HepG2 (cell line): ENCODE data around the gene FBLL1. TPM values are rescaled to one million over a fixed set of nuclear protein-coding genes. Genes with fewer than 3 reads are reported as not detected.

Experiments used
- BCL6 ChIP-seq: IDR thresholded peaks from 2 replicates; pipeline ENCODE4 v1.6.1; 2016; ENCODE audit warnings: missing genetic modification reagents, missing compliant biosample characterization
- FLYWCH1 ChIP-seq: sonication (generic); formaldehyde crosslinking; IDR thresholded peaks from 2 replicates; pipeline ENCODE4 v1.8.1; 2023; ENCODE audit warnings: mild to moderate bottlenecking, missing genetic modification reagents
- HDAC1 ChIP-seq: sonication (generic); formaldehyde crosslinking; IDR thresholded peaks from 2 replicates; pipeline ENCODE4 v1.5.1; 2020; ENCODE audit warnings: mild to moderate bottlenecking, missing genetic modification reagents
- KMT2A ChIP-seq: sonication (generic); formaldehyde crosslinking; IDR thresholded peaks from 2 replicates; pipeline ENCODE4 v1.4.0; 2020; ENCODE audit warnings: missing genetic modification reagents
- NKX3-1 ChIP-seq: sonication (generic); formaldehyde crosslinking; IDR thresholded peaks from 2 replicates; pipeline ENCODE4 v1.5.0; 2020; ENCODE audit warnings: missing genetic modification reagents
- SALL1 ChIP-seq: sonication (generic); formaldehyde crosslinking; IDR thresholded peaks from 2 replicates; pipeline ENCODE4 v1.8.0; 2022; ENCODE audit warnings: mild to moderate bottlenecking, missing genetic modification reagents
- SIN3A ChIP-seq: IDR thresholded peaks from 2 replicates; pipeline ENCODE4 v1.6.1; 2011; ENCODE audit warnings: low read depth, mild to moderate bottlenecking, control low read depth, low read length, borderline replicate concordance
- ZC3H4 ChIP-seq: sonication (generic); formaldehyde crosslinking; IDR thresholded peaks from 2 replicates; pipeline ENCODE4 v1.4.0; 2020; ENCODE audit warnings: missing genetic modification reagents, borderline replicate concordance
- ZNF3 ChIP-seq: IDR thresholded peaks from 2 replicates; pipeline ENCODE4 v1.7.0; 2017; ENCODE audit warnings: inconsistent platforms
- ZNF501 ChIP-seq: sonication (generic); formaldehyde crosslinking; IDR thresholded peaks from 2 replicates; pipeline ENCODE4 v1.5.1; 2020; ENCODE audit warnings: mild to moderate bottlenecking, moderate library complexity, missing genetic modification reagents
- ZNF567 ChIP-seq: sonication (generic); formaldehyde crosslinking; IDR thresholded peaks from 2 replicates; pipeline ENCODE4 v1.8.1; 2023; ENCODE audit warnings: mild to moderate bottlenecking, missing genetic modification reagents, borderline replicate concordance
- ZNF766 ChIP-seq: sonication (generic); formaldehyde crosslinking; IDR thresholded peaks from 2 replicates; pipeline ENCODE4 v1.5.0; 2020; ENCODE audit warnings: missing genetic modification reagents, borderline replicate concordance
- ZSCAN20 ChIP-seq: sonication (generic); formaldehyde crosslinking; IDR thresholded peaks from 2 replicates; pipeline ENCODE4 v1.4.0; 2020; ENCODE audit warnings: missing genetic modification reagents, mild to moderate bottlenecking, borderline replicate concordance
- ZSCAN21 ChIP-seq: sonication (generic); formaldehyde crosslinking; IDR thresholded peaks from 2 replicates; pipeline ENCODE4 v1.8.0; 2022; ENCODE audit warnings: mild to moderate bottlenecking, missing genetic modification reagents, moderate library complexity, borderline replicate concordance
- polyA plus RNA-seq, 8 experiments: library from polyadenylated mRNA; depleted of rRNA in 3 of 8; stranded (reverse) in 7 of 8; unstranded in 1 of 8; fragments of >200 nt; fragmentation: Illumina TruSeq in 4 of 8; extraction: Trizol in 4 of 8; gene quantifications; 2 replicates each; pipeline versions ENCODE4 v1.2.1 to v1.2.3, GENCODE V29; 2011 to 2016; ENCODE audit warnings: low read depth in 4 of 8, missing spikeins in 1 of 8, mixed read lengths in 1 of 8; ENCODE audit not compliant: insufficient read depth in 1 of 8
- total RNA-seq, 5 experiments: library from RNA; depleted of rRNA; stranded (reverse); fragments of >200 nt; fragmentation: Illumina TruSeq; extraction: Trizol; gene quantifications; 2 replicates each; pipeline ENCODE4 v1.2.3, GENCODE V29; 2016; ENCODE audit warnings: low read depth in 1 of 5
- TF ChIP-seq, protein P1 (sequence below): IDR thresholded peaks from 2 replicates; pipeline ENCODE4 v1.6.1; 2016; ENCODE audit warnings: low read depth
- TF ChIP-seq, protein P2 (sequence below): IDR thresholded peaks from 2 replicates; pipeline ENCODE4 v1.6.1; 2016; ENCODE audit warnings: low read depth, control low read depth
- TF ChIP-seq, protein P3 (sequence below): sonication (generic); formaldehyde crosslinking; IDR thresholded peaks from 2 replicates; pipeline ENCODE4 v1.5.0; 2020; ENCODE audit warnings: missing genetic modification reagents
- TF ChIP-seq, protein P4 (sequence below): sonication (generic); formaldehyde crosslinking; IDR thresholded peaks from 2 replicates; pipeline ENCODE4 v1.4.0; 2020; ENCODE audit warnings: missing genetic modification reagents, mild to moderate bottlenecking, borderline replicate concordance
- TF ChIP-seq, protein P5 (sequence below): fragments of 450-650 bp; IDR thresholded peaks from 2 replicates; pipeline ENCODE4 v1.6.1; 2017
- TF ChIP-seq, protein P6 (sequence below): sonication (generic); formaldehyde crosslinking; conservative IDR thresholded peaks from 2 replicates; pipeline ENCODE4 v1.4.0; 2020; ENCODE audit warnings: missing genetic modification reagents
- TF ChIP-seq, protein P7 (sequence below): sonication (generic); formaldehyde crosslinking; conservative IDR thresholded peaks from 2 replicates; pipeline ENCODE4 v1.8.0; 2022; ENCODE audit warnings: low read depth, missing genetic modification reagents

The FBLL1 gene
- total and polyA plus RNA-seq, 2 of the 13 experiments (the other 11 are each of a cell fraction or from before 2014, with no cell fraction given): 0.17 to 0.18 TPM

DNA sequence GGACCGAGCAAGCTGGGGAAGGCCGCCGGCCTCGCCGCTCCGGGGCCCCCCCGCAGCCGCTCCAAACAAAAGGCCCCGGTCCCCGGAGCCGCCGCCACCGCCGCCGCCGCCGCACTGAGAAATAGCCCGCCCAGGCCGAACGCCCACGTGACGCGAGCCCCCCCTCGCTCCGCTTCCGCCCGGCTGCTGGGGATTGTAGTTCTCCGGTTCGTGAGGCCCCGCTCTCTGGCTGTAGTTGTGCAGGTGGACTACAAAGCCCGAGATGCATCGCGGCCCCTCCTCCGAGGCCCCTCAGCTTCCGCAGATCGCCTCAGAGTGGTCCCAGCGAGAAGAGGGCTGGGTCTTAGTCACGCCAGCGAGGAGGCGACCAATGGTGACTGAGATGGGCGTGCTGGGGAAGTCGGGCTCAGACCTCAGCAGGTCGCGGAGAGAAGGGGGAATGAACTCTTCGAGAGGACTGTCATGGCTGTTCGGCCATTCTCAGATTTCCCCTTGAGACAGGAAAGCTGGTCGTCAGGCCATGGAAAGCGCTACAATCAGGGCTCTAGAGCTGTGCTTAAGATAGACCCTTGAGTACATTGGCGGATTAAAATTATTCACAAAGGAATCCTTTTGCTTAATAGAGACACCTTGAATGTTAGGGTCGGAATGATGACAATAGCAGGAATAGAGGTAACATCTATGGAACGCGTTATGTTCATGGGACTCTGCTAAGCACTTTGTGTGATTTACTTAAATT is 50.6 kb downstream of the FBLL1 start (continued):
- TF ChIP-seq, protein P1, sequence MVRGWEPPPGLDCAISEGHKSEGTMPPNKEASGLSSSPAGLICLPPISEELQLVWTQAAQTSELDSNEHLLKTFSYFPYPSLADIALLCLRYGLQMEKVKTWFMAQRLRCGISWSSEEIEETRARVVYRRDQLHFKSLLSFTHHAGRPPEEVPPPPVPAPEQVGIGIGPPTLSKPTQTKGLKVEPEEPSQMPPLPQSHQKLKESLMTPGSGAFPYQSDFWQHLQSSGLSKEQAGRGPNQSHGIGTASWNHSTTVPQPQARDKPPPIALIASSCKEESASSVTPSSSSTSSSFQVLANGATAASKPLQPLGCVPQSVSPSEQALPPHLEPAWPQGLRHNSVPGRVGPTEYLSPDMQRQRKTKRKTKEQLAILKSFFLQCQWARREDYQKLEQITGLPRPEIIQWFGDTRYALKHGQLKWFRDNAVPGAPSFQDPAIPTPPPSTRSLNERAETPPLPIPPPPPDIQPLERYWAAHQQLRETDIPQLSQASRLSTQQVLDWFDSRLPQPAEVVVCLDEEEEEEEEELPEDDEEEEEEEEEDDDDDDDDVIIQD: peak; percentile 29; the same call in 1 of the 2 replicates
- TF ChIP-seq, protein P2, sequence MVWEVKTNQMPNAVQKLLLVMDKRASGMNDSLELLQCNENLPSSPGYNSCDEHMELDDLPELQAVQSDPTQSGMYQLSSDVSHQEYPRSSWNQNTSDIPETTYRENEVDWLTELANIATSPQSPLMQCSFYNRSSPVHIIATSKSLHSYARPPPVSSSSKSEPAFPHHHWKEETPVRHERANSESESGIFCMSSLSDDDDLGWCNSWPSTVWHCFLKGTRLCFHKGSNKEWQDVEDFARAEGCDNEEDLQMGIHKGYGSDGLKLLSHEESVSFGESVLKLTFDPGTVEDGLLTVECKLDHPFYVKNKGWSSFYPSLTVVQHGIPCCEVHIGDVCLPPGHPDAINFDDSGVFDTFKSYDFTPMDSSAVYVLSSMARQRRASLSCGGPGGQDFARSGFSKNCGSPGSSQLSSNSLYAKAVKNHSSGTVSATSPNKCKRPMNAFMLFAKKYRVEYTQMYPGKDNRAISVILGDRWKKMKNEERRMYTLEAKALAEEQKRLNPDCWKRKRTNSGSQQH (CRISPR knock-in tag): no peak
- TF ChIP-seq, protein P3, sequence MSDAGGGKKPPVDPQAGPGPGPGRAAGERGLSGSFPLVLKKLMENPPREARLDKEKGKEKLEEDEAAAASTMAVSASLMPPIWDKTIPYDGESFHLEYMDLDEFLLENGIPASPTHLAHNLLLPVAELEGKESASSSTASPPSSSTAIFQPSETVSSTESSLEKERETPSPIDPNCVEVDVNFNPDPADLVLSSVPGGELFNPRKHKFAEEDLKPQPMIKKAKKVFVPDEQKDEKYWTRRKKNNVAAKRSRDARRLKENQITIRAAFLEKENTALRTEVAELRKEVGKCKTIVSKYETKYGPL (CRISPR knock-in tag): no peak
- TF ChIP-seq ZNF567 (CRISPR knock-in tag) (no peak), ZNF766 (CRISPR knock-in tag) (no peak), ZNF501 (CRISPR knock-in tag) (peak; percentile 65; the same call in 1 of the 2 replicates), SIN3A (peak; percentile 63; the same call in 1 of the 2 replicates), HDAC1 (peak; percentile 76), KMT2A (CRISPR knock-in tag) (peak; percentile 67), ZNF3 (CRISPR knock-in tag) (no peak), BCL6 (CRISPR knock-in tag) (peak; percentile 15; the same call in 1 of the 2 replicates), SALL1 (CRISPR knock-in tag) (peak; percentile 68), ZSCAN20 (CRISPR knock-in tag) (no peak), ZC3H4 (CRISPR knock-in tag) (no peak), FLYWCH1 (CRISPR knock-in tag) (no peak), ZSCAN21 (CRISPR knock-in tag) (peak; percentile 59), NKX3-1 (peak; percentile 62; the same call in 1 of the 2 replicates)
- TF ChIP-seq, protein P4, sequence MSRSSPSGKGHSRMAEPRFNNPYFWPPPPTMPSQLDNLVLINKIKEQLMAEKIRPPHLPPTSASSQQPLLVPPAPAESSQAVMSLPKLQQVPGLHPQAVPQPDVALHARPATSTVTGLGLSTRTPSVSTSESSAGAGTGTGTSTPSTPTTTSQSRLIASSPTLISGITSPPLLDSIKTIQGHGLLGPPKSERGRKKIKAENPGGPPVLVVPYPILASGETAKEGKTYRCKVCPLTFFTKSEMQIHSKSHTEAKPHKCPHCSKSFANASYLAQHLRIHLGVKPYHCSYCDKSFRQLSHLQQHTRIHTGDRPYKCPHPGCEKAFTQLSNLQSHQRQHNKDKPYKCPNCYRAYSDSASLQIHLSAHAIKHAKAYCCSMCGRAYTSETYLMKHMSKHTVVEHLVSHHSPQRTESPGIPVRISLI (CRISPR knock-in tag): no peak
- TF ChIP-seq, protein P5, sequence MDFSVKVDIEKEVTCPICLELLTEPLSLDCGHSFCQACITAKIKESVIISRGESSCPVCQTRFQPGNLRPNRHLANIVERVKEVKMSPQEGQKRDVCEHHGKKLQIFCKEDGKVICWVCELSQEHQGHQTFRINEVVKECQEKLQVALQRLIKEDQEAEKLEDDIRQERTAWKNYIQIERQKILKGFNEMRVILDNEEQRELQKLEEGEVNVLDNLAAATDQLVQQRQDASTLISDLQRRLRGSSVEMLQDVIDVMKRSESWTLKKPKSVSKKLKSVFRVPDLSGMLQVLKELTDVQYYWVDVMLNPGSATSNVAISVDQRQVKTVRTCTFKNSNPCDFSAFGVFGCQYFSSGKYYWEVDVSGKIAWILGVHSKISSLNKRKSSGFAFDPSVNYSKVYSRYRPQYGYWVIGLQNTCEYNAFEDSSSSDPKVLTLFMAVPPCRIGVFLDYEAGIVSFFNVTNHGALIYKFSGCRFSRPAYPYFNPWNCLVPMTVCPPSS: no peak
- TF ChIP-seq, protein P6, sequence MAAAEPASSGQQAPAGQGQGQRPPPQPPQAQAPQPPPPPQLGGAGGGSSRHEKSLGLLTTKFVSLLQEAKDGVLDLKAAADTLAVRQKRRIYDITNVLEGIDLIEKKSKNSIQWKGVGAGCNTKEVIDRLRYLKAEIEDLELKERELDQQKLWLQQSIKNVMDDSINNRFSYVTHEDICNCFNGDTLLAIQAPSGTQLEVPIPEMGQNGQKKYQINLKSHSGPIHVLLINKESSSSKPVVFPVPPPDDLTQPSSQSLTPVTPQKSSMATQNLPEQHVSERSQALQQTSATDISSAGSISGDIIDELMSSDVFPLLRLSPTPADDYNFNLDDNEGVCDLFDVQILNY (CRISPR knock-in tag): no peak
- TF ChIP-seq, protein P7, sequence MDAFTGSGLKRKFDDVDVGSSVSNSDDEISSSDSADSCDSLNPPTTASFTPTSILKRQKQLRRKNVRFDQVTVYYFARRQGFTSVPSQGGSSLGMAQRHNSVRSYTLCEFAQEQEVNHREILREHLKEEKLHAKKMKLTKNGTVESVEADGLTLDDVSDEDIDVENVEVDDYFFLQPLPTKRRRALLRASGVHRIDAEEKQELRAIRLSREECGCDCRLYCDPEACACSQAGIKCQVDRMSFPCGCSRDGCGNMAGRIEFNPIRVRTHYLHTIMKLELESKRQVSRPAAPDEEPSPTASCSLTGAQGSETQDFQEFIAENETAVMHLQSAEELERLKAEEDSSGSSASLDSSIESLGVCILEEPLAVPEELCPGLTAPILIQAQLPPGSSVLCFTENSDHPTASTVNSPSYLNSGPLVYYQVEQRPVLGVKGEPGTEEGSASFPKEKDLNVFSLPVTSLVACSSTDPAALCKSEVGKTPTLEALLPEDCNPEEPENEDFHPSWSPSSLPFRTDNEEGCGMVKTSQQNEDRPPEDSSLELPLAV (CRISPR knock-in tag): no peak
